ENCODE results near the gene BAAT. TPM values are rescaled to one million over a fixed set of nuclear protein-coding genes. Genes with fewer than 3 reads are reported as not detected.

Gene BAAT
- polyA plus RNA-seq, 1 experiment = not detected

DNA sequence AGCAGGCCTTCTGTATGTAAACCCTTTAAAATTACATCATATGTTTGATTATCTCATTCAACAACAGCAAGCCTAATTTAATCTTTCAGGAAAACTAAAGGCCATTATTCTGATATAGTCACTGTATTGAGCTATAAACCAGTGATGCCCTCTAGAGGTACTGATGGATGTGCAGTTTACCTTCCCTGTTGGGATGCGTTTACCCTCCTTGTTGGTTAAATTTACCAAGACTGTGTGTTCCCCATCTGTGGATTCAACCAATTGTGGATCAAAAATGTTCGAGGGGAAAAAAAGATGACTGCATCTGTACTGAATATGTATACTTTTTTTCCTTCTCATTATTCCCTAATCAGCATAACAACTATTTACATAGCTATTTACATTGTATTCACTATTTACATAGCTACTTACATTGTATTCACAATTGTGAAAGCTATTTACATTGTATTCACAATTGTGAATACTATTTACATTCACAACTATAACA is 3.7 kb upstream of the BAAT start:
- POLR2A ChIA-PET = no interaction called here
- no peak overlapping the region for H3K4me3 ChIP-seq (ENCODE audit: low read depth, low read length)

DNA sequence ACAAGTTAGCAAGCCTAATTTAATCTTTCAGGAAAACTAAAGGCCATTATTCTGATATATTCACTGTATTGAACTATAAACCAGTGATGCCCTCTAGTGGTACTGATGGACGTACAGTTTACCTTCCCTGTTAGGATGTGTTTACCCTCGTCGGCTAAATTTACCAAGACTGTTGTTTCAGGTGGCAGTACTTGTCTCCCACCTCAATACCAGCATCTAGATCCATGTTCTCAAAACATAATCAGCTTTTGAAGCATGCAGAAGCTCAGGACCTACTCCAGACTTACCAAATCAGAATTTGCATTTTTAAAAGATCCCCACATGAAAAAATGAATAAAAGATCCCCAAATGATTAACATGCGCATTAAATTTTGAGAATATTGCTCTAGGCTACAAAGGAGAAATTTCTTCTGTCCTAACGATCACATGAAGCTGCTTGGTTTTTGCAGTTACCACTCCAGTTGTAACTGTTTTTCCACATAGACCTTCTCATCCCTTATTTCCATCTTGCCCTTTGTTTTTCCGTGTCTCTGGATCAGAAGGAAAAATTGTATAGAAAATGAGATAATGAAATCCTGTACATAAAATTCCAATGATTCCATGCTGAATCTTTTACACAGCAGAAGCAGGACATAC is 3.2 kb upstream of the BAAT start:
- DNase-seq (ENCODE audit: low read depth) = no peak

More for the DNA sequence above, 3.7 kb upstream of the BAAT start:
- CTCF ChIA-PET = interaction anchor here (0.6 to 2.4 kb wide), 11 partner anchors 10 to 110 kb away, joined by 3 to 19 read pairs (median 3); partner anchors contain the start of genes MRPL50 and ZNF189
- Histone ChIP-seq H3K36me3 (ENCODE audit: control insufficient read depth, insufficient read depth, low read length) (no peaks in the 10 kb centered on the region), H3K27me3 (ENCODE audit: control insufficient read depth, insufficient read depth, low read length) (no peaks in the 10 kb centered on the region)
- TF ChIP-seq, protein P1, sequence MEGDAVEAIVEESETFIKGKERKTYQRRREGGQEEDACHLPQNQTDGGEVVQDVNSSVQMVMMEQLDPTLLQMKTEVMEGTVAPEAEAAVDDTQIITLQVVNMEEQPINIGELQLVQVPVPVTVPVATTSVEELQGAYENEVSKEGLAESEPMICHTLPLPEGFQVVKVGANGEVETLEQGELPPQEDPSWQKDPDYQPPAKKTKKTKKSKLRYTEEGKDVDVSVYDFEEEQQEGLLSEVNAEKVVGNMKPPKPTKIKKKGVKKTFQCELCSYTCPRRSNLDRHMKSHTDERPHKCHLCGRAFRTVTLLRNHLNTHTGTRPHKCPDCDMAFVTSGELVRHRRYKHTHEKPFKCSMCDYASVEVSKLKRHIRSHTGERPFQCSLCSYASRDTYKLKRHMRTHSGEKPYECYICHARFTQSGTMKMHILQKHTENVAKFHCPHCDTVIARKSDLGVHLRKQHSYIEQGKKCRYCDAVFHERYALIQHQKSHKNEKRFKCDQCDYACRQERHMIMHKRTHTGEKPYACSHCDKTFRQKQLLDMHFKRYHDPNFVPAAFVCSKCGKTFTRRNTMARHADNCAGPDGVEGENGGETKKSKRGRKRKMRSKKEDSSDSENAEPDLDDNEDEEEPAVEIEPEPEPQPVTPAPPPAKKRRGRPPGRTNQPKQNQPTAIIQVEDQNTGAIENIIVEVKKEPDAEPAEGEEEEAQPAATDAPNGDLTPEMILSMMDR (IDR thresholded peaks at IDR 0.05; ENCODE audit: insufficient read depth, low read depth, low read length) = peak; percentile 42
- no peak for DNase-seq (ENCODE audit: low read depth)

GRCh38 chr9:101383361-101383760 is 1.4 kb downstream of the BAAT start:
- no peak for DNase-seq (ENCODE audit: low read depth)
- CTCF ChIA-PET = interaction anchor here (0.6 to 1.9 kb wide), 2 partner anchors 16 to 71 kb away, joined by 4 to 5 read pairs; no protein-coding TSS in a partner anchor
- POLR2A ChIA-PET = interaction anchor here (0.7 kb wide), 1 partner anchor 569 kb away, joined by 3 read pairs; no protein-coding TSS in a partner anchor
- TF ChIP-seq, protein P1 (IDR thresholded peaks at IDR 0.05; ENCODE audit: insufficient read depth, low read depth, low read length) = no peak
- H3K27me3 ChIP-seq (ENCODE audit: control insufficient read depth, insufficient read depth, low read length) = no peaks in the 10 kb centered on the region
- no peaks in the 10 kb centered on the region for H3K36me3 ChIP-seq (ENCODE audit: control insufficient read depth, insufficient read depth, low read length)
- no peak overlapping the region for H3K4me3 ChIP-seq (ENCODE audit: low read depth, low read length)

More for the DNA sequence above, 3.2 kb upstream of the BAAT start:
- POLR2A ChIA-PET = no interaction called here
- Histone ChIP-seq H3K36me3 (ENCODE audit: control insufficient read depth, insufficient read depth, low read length) (no peaks in the 10 kb centered on the region), H3K27me3 (ENCODE audit: control insufficient read depth, insufficient read depth, low read length) (no peaks in the 10 kb centered on the region), H3K4me3 (ENCODE audit: low read depth, low read length) (no peak overlapping the region)
- TF ChIP-seq, protein P1 (IDR thresholded peaks at IDR 0.05; ENCODE audit: insufficient read depth, low read depth, low read length) = peak; percentile 69
- CTCF ChIA-PET = interaction anchor here (0.6 to 2.4 kb wide), 14 partner anchors 9 to 111 kb away, joined by 3 to 19 read pairs (median 3); partner anchors contain the start of genes MRPL50 and ZNF189

- TF ChIP-seq, protein P1 (IDR thresholded peaks at IDR 0.05; ENCODE audit: insufficient read depth, low read depth, low read length) = no peak
- DNase-seq (ENCODE audit: low read depth) = no peak
- ChIA-PET POLR2A (no interaction called here), CTCF (interaction anchor here (1.9 kb wide), 1 partner anchor 70 kb away, joined by 5 read pairs; no protein-coding TSS in a partner anchor)
- Histone ChIP-seq H3K4me3 (ENCODE audit: low read depth, low read length) (no peak overlapping the region), H3K27me3 (ENCODE audit: control insufficient read depth, insufficient read depth, low read length) (no peaks in the 10 kb centered on the region), H3K36me3 (ENCODE audit: control insufficient read depth, insufficient read depth, low read length) (no peaks in the 10 kb centered on the region)
Measured at GRCh38 chr9:101381833-101382342, 2.9 kb downstream of the BAAT start.

DNA sequence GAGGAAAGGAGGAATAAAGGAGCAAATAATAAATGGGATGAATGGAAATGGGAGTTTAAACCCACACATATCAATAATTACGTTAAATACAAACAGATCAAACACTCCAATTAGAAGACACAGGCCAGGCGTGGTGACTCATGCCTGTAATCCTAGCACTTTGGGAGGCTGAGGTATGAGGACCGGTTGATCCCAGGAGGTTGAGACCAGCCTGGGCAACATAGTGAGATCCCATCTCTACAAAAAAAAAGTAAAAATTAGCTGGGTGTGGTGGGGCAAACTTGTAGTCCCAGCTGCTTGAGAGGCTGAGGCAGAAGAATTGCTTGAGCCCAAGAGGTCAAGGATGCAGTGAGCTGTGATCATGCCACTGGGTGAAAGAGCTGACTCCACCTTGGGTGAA is 3.7 kb downstream of the BAAT start:
- DNase-seq (ENCODE audit: low read depth) = no peak
- TF ChIP-seq, protein P1 (IDR thresholded peaks at IDR 0.05; ENCODE audit: insufficient read depth, low read depth, low read length) = no peak
- CTCF ChIA-PET = no interaction called here
- Histone ChIP-seq H3K4me3 (ENCODE audit: low read depth, low read length) (no peak overlapping the region), H3K27me3 (ENCODE audit: control insufficient read depth, insufficient read depth, low read length) (no peaks in the 10 kb centered on the region), H3K36me3 (ENCODE audit: control insufficient read depth, insufficient read depth, low read length) (no peaks in the 10 kb centered on the region)
- POLR2A ChIA-PET = no interaction called here
